Eye (tissue), 1 donor: ENCODE measurements around the gene APOL3.
"Not testable (repeated sequence)": the region's sequence is repeated elsewhere in the genome, so short reads cannot be mapped to it uniquely, and the experiment has no call there.

Experiments
- DNase-seq: peaks from one replicate; pipeline ENCODE4 v3.0.0-alpha.2; 2015

Gene APOL3

GRCh38 chr22:36097880-36098279 lies 62.7 kb downstream of the APOL3 start:
- DNase-seq = no peak

- not testable (repeated sequence) for DNase-seq
Measured at GRCh38 chr22:36090772-36091171, 69.8 kb downstream of the APOL3 start.
